ENCODE results near the gene PRR15L.

DNA sequence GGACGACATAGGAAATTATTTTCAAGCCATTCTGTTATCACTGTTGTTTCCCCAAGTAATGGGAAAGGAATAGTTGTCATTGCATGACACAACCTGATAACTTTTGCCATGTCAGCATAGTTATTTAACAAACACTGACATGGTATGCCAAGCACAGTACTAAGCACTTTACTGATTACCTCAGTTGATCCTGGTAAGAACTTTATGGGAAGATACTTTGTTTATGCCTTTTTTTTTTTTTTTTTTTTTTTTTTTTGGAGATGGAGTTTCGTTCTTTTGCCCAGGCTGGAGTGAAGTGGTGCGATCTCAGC lies 32.0 kb downstream of the PRR15L start:
- TF ChIP-seq, protein P1, sequence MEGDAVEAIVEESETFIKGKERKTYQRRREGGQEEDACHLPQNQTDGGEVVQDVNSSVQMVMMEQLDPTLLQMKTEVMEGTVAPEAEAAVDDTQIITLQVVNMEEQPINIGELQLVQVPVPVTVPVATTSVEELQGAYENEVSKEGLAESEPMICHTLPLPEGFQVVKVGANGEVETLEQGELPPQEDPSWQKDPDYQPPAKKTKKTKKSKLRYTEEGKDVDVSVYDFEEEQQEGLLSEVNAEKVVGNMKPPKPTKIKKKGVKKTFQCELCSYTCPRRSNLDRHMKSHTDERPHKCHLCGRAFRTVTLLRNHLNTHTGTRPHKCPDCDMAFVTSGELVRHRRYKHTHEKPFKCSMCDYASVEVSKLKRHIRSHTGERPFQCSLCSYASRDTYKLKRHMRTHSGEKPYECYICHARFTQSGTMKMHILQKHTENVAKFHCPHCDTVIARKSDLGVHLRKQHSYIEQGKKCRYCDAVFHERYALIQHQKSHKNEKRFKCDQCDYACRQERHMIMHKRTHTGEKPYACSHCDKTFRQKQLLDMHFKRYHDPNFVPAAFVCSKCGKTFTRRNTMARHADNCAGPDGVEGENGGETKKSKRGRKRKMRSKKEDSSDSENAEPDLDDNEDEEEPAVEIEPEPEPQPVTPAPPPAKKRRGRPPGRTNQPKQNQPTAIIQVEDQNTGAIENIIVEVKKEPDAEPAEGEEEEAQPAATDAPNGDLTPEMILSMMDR (optimal IDR thresholded peaks at IDR 0.05 in 1 of 3, IDR thresholded peaks at IDR 0.05 in 1 of 3, conservative IDR thresholded peaks at IDR 0.05 in 1 of 3; ENCODE audit: extremely low read depth in 1 of 3, insufficient read depth in 2 of 3, low read length in 3 of 3), result no peak
- TF ChIP-seq EZH2 (IDR thresholded peaks at IDR 0.05; ENCODE audit: low read length), result no peak
